Measurements from ENCODE around the gene ABLIM2.

Gene ABLIM2

DNA sequence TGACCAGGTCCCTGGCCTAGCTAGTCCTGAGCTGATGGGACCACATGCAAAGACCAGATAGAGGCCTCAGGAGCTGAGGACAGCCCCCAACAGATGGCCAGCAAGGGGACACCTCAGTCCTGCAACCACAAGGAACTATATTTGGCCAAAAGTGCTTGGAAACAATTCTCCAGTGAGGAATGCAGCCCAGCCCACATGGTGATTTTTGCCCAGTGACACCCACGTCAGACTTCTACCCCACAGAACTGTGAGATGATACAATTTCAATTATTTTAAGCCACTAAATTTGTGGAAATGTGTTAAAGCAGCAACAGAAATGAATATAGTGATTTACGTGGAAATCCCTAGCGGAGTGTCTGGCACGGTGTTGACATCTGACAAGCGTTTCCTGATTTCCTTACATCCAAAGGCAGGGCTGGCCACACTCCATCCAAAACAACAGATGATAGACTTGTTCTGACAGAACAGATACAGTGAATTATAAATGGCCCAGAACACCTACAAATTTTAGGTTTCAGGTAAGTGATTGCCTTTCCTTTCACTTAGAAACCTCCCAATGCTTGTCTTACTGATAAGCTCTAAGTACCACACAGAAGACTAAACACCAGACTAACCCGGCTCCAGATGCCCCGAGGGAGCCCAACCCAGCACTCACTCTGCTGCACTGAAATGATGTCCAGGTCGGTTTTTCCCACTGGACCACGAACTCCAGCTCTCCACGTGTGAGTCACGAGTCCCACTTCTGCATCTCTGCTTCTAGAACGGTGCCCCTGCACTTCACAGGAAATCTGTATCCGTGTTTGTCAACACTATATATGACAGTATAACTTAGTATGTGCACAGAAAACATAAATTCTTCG lies 224.7 kb downstream of the ABLIM2 start:
- Histone ChIP-seq H3K27ac (replicated peaks) (no peak overlapping the region), H3K27me3 (ENCODE audit: insufficient read depth, poor library complexity, severe bottlenecking) (peaks cover 19% of the 10 kb centered on the region), H3K4me3 (replicated peaks; ENCODE audit: insufficient read depth, low read length) (no peak overlapping the region)
- no peak for DNase-seq (ENCODE audit: low read depth in 1 of 2, low spot score in 1 of 2)
- TF ChIP-seq, protein P1, sequence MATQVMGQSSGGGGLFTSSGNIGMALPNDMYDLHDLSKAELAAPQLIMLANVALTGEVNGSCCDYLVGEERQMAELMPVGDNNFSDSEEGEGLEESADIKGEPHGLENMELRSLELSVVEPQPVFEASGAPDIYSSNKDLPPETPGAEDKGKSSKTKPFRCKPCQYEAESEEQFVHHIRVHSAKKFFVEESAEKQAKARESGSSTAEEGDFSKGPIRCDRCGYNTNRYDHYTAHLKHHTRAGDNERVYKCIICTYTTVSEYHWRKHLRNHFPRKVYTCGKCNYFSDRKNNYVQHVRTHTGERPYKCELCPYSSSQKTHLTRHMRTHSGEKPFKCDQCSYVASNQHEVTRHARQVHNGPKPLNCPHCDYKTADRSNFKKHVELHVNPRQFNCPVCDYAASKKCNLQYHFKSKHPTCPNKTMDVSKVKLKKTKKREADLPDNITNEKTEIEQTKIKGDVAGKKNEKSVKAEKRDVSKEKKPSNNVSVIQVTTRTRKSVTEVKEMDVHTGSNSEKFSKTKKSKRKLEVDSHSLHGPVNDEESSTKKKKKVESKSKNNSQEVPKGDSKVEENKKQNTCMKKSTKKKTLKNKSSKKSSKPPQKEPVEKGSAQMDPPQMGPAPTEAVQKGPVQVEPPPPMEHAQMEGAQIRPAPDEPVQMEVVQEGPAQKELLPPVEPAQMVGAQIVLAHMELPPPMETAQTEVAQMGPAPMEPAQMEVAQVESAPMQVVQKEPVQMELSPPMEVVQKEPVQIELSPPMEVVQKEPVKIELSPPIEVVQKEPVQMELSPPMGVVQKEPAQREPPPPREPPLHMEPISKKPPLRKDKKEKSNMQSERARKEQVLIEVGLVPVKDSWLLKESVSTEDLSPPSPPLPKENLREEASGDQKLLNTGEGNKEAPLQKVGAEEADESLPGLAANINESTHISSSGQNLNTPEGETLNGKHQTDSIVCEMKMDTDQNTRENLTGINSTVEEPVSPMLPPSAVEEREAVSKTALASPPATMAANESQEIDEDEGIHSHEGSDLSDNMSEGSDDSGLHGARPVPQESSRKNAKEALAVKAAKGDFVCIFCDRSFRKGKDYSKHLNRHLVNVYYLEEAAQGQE (IDR thresholded peaks at IDR 0.05; ENCODE audit: insufficient replicate concordance, low read depth): no peak
- TF ChIP-seq GABPA (IDR thresholded peaks at IDR 0.05; ENCODE audit: low read depth) (no peak), SPI1 (IDR thresholded peaks at IDR 0.05; ENCODE audit: borderline replicate concordance, low read depth) (no peak), POLR2AphosphoS5 (IDR thresholded peaks at IDR 0.05; ENCODE audit: low read depth) (no peak)
- TF ChIP-seq, protein P2, sequence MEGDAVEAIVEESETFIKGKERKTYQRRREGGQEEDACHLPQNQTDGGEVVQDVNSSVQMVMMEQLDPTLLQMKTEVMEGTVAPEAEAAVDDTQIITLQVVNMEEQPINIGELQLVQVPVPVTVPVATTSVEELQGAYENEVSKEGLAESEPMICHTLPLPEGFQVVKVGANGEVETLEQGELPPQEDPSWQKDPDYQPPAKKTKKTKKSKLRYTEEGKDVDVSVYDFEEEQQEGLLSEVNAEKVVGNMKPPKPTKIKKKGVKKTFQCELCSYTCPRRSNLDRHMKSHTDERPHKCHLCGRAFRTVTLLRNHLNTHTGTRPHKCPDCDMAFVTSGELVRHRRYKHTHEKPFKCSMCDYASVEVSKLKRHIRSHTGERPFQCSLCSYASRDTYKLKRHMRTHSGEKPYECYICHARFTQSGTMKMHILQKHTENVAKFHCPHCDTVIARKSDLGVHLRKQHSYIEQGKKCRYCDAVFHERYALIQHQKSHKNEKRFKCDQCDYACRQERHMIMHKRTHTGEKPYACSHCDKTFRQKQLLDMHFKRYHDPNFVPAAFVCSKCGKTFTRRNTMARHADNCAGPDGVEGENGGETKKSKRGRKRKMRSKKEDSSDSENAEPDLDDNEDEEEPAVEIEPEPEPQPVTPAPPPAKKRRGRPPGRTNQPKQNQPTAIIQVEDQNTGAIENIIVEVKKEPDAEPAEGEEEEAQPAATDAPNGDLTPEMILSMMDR (IDR thresholded peaks at IDR 0.05; ENCODE audit: insufficient read depth, low read length): no peak

GRCh38 chr4:7932287-7932686 lies 226.3 kb downstream of the ABLIM2 start:
- Histone ChIP-seq H3K27ac (replicated peaks) (no peak overlapping the region), H3K27me3 (ENCODE audit: insufficient read depth, poor library complexity, severe bottlenecking) (peaks cover 10% of the 10 kb centered on the region), H3K4me3 (replicated peaks; ENCODE audit: insufficient read depth, low read length) (no peak overlapping the region)
- DNase-seq (ENCODE audit: low read depth in 1 of 2, low spot score in 1 of 2): no peak
- TF ChIP-seq SPI1 (IDR thresholded peaks at IDR 0.05; ENCODE audit: borderline replicate concordance, low read depth) (no peak), GABPA (IDR thresholded peaks at IDR 0.05; ENCODE audit: low read depth) (no peak)
- TF ChIP-seq, protein P1 (IDR thresholded peaks at IDR 0.05; ENCODE audit: insufficient replicate concordance, low read depth): no peak

- no peak overlapping the region for H3K4me3 ChIP-seq (replicated peaks; ENCODE audit: insufficient read depth, low read length)
- TF ChIP-seq SPI1 (IDR thresholded peaks at IDR 0.05; ENCODE audit: borderline replicate concordance, low read depth) (no peak), GABPA (IDR thresholded peaks at IDR 0.05; ENCODE audit: low read depth) (no peak), POLR2AphosphoS5 (IDR thresholded peaks at IDR 0.05; ENCODE audit: low read depth) (no peak)
- TF ChIP-seq, protein P2 (IDR thresholded peaks at IDR 0.05; ENCODE audit: insufficient read depth, low read length): no peak
- TF ChIP-seq, protein P1 (IDR thresholded peaks at IDR 0.05; ENCODE audit: insufficient replicate concordance, low read depth): no peak
- no peak overlapping the region for H3K27ac ChIP-seq (replicated peaks)
- DNase-seq (ENCODE audit: low read depth in 1 of 2, low spot score in 1 of 2): no peak
- H3K27me3 ChIP-seq (ENCODE audit: insufficient read depth, poor library complexity, severe bottlenecking): peaks cover 3% of the 10 kb centered on the region
These were observed 229.3 kb downstream of the ABLIM2 start for GRCh38 chr4:7929118-7929951.
